ENCODE measurements around the gene UROD. TPM values are rescaled to one million over a fixed set of nuclear protein-coding genes. Genes with fewer than 3 reads are reported as not detected.

UROD gene
- total RNA-seq, 4 donors from 2014 or later, result 84.3 to 90.2 (median 89.3) TPM

DNA sequence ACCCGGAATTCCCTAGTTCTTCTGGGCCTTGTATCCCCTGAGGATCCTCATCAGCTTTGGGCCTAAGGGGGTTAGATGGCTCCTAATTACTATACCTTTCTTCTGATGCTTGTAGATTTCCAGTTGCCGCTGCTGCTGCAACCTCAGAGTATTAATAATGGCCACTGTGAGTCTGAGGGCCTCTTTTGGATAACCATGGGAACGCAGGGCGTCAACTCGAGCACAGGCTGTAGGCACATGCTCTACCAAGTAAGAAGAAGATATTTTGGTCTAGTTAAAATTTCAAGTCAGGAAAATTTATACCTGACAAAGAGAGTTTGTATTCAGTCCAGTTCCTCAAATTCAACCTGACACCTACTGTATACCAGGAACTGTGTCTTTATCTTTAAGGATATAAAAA lies 28.2 kb downstream of the UROD start:
- H3K27ac ChIP-seq (replicated peaks in 1 of 4), result no peak overlapping the region
- WGBS, result 98% methylated on average over 5 of the region's 5 CpGs
- no peaks in the 10 kb centered on the region for H3K9me3 ChIP-seq
- TF ChIP-seq POLR2A (IDR thresholded peaks at IDR 0.05; ENCODE audit: low read depth), result no peak
- TF ChIP-seq EP300 (IDR thresholded peaks at IDR 0.05), result no peak
- no peak for TF ChIP-seq POLR2AphosphoS5 (IDR thresholded peaks at IDR 0.05)
- peaks cover 0 to 60% (median 13%) of the 10 kb centered on the region in 4 donors for H3K36me3 ChIP-seq
- H3K27me3 ChIP-seq, result no peaks in the 10 kb centered on the region
- intact Hi-C loops (cut with DNase I), result no loop called here
- DNase-seq (ENCODE audit: extremely low spot score), result no peak
- no peaks in the 10 kb centered on the region for H3K4me1 ChIP-seq
- H3K4me3 ChIP-seq, result no peak overlapping the region

DNA sequence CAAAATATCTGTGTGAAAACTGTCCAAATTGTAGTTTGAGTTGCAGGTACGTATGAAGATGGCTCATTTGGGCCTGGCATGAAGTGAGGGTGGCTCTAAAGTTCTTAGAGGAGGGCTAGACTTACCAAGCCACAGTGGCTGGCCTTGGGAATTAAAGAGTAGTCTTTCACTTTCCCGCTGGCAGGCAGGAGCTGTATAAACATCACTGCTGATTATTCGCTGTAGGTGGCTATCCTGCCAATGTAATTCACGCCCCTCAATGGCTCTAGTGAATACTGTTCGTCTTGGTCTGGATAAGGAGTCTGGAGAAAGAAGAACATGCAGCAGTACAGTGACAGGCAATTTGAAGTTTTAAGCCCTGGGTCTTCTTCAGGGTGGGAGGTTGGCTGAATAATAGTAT lies 31.0 kb downstream of the UROD start:
- WGBS, result 89% methylated on average over 5 of the region's 5 CpGs
- no peaks in the 10 kb centered on the region for H3K4me1 ChIP-seq
- no peaks in the 10 kb centered on the region for H3K27me3 ChIP-seq
- DNase-seq (ENCODE audit: extremely low spot score), result no peak
- H3K9me3 ChIP-seq, result no peaks in the 10 kb centered on the region
- TF ChIP-seq EP300 (IDR thresholded peaks at IDR 0.05), result no peak
- TF ChIP-seq POLR2AphosphoS5 (IDR thresholded peaks at IDR 0.05), result no peak
- no peak for TF ChIP-seq POLR2A (IDR thresholded peaks at IDR 0.05; ENCODE audit: low read depth)
- TF ChIP-seq, protein P1, sequence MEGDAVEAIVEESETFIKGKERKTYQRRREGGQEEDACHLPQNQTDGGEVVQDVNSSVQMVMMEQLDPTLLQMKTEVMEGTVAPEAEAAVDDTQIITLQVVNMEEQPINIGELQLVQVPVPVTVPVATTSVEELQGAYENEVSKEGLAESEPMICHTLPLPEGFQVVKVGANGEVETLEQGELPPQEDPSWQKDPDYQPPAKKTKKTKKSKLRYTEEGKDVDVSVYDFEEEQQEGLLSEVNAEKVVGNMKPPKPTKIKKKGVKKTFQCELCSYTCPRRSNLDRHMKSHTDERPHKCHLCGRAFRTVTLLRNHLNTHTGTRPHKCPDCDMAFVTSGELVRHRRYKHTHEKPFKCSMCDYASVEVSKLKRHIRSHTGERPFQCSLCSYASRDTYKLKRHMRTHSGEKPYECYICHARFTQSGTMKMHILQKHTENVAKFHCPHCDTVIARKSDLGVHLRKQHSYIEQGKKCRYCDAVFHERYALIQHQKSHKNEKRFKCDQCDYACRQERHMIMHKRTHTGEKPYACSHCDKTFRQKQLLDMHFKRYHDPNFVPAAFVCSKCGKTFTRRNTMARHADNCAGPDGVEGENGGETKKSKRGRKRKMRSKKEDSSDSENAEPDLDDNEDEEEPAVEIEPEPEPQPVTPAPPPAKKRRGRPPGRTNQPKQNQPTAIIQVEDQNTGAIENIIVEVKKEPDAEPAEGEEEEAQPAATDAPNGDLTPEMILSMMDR (IDR thresholded peaks at IDR 0.05), result no peak
- H3K4me3 ChIP-seq, result no peak overlapping the region
- no peak overlapping the region for H3K27ac ChIP-seq (replicated peaks in 1 of 4)
- intact Hi-C loops (cut with DNase I), result no loop called here
- H3K36me3 ChIP-seq, result peaks cover 0 to 36% (median 9%) of the 10 kb centered on the region in 4 donors

DNA sequence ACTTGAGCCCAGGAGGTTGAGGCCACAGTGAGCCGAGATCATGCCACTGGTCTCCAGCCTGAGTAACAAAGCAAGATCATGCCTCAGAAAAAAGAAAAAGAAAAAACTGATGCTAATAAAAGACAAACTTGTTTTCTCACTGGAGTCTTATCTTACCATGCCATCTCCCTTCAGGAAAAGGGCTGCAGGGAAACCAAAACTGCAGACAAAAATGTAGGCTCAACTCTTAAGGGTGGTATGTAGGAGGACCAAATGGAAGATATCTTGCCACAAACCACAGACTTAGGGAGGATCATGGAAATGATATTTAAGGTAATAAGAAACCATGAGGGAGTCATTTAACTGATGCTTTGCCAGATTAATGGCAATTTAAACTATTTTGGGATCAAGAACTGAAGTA lies 32.9 kb downstream of the UROD start:
- WGBS, result 89% methylated on average over 1 of the region's 1 CpG
- DNase-seq (ENCODE audit: extremely low spot score), result no peak
- TF ChIP-seq POLR2AphosphoS5 (IDR thresholded peaks at IDR 0.05) (no peak), EP300 (IDR thresholded peaks at IDR 0.05) (no peak), POLR2A (IDR thresholded peaks at IDR 0.05; ENCODE audit: low read depth) (no peak)
- TF ChIP-seq, protein P1 (IDR thresholded peaks at IDR 0.05), result no peak
- intact Hi-C loops (cut with DNase I), result no loop called here
- Histone ChIP-seq H3K9me3 (no peaks in the 10 kb centered on the region), H3K27ac (replicated peaks in 1 of 4) (no peak overlapping the region), H3K36me3 (peaks cover 0 to 40% (median 9%) of the 10 kb centered on the region in 4 donors), H3K27me3 (no peaks in the 10 kb centered on the region), H3K4me3 (no peak overlapping the region), H3K4me1 (no peaks in the 10 kb centered on the region)

DNA sequence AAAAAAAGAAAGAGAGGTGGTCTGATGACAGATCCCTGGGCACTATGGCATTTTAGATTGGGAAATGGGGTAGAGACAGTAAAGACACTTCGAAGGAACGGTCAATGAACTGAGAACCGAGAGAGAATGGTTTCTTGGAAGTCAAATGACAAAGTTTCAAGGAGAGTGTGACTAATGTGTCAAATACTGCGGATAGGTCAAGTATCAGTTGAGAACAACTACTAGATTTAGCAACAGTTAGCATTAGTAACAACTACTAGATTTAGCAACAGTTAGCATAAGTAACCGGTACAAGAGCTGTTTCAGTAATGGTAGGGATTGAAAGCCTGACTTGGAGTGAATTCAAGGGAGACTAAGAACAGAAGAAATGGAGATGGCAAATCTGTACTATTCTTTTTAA lies 35.0 kb downstream of the UROD start:
- no peak overlapping the region for H3K27ac ChIP-seq (replicated peaks in 1 of 4)
- H3K4me1 ChIP-seq, result no peaks in the 10 kb centered on the region
- peaks cover 0 to 27% (median 9%) of the 10 kb centered on the region in 4 donors for H3K36me3 ChIP-seq
- no peaks in the 10 kb centered on the region for H3K9me3 ChIP-seq
- 82% methylated on average over 5 of the region's 5 CpGs for WGBS
- no peaks in the 10 kb centered on the region for H3K27me3 ChIP-seq
- intact Hi-C loops (cut with DNase I), result no loop called here
- no peak for DNase-seq (ENCODE audit: extremely low spot score)
- TF ChIP-seq, protein P1 (IDR thresholded peaks at IDR 0.05), result no peak
- no peak for TF ChIP-seq POLR2A (IDR thresholded peaks at IDR 0.05; ENCODE audit: low read depth)
- no peak overlapping the region for H3K4me3 ChIP-seq

DNA sequence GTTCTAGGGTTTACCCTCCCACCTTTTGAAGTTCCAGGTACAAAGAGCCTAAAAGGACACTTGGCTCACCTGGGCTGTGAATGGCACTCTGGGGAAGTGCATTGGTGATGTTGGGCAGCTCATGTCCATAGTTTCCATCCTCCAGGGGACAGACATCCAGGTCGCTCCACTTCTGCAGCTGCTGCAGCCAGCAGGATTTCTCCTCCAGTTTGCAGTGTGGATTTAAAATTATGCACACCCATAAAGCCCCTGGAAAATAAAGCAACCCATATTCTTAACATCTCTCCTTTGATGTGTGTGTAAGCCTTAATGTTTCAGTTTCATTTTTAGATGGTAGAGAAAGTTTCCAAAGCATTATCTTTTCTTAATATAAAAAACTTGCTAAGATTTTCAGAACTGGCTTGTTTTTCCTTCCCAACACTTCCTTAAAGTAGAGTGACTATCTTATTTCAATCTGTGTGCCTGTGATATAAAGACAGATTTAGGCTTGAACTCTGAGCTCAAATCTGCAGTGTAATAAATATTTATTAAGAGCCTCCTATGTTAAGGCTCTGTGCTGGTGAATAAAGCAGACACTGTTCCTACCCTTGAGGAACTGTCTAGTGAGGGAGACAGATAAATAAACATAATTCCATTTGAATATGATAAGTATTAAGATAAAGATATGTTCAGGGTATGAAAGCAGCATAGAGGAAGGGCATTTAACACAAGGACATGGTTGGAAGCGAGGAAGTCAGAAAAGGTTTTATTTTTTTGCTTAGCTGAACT lies 39.1 kb downstream of the UROD start:
- intact Hi-C loops (cut with DNase I), result no loop called here
- no peaks in the 10 kb centered on the region for H3K4me1 ChIP-seq
- no peaks in the 10 kb centered on the region for H3K27me3 ChIP-seq
- H3K9me3 ChIP-seq, result no peaks in the 10 kb centered on the region
- no peak overlapping the region for H3K27ac ChIP-seq (replicated peaks in 1 of 4)
- 88% methylated on average over 2 of the region's 2 CpGs for WGBS
- peaks cover 0 to 18% (median 4%) of the 10 kb centered on the region in 4 donors for H3K36me3 ChIP-seq
- DNase-seq (ENCODE audit: extremely low spot score), result no peak
- H3K4me3 ChIP-seq, result no peak overlapping the region
- TF ChIP-seq EP300 (IDR thresholded peaks at IDR 0.05) (no peak), POLR2A (IDR thresholded peaks at IDR 0.05; ENCODE audit: low read depth) (no peak), POLR2AphosphoS5 (IDR thresholded peaks at IDR 0.05) (no peak)
- TF ChIP-seq, protein P1 (IDR thresholded peaks at IDR 0.05), result no peak

Measured in esophagus muscularis mucosa (tissue), 4 donors.